UCSD-AML1 (cell line): ENCODE measurements around the gene TIAM1.

Experiments used
- DNase-seq: peaks from one replicate; lab custom pipeline; 2025; ENCODE audit not compliant: unreplicated experiment; lab: John Stamatoyannopoulos, UW

TIAM1 gene

DNA sequence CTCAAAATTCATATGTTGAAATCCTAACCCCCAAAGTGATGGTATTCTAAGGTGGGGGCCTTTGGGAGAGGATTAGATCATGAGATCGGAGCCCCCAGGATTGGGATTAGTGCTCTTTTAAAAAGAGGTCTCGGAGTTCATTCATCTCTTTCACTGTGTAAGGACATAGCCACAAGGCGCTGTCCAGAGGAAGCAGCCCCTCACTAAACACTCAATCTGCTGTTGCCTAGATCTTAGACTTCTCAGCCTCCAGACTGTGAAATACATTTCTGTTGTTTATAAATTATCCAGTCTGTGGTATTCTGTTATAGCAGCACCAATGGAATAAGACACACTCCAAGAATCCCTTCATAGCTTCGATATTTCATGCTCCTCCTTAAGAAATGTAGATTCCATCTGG lies 12.4 kb upstream of the TIAM1 start:
- no peak for DNase-seq

DNA sequence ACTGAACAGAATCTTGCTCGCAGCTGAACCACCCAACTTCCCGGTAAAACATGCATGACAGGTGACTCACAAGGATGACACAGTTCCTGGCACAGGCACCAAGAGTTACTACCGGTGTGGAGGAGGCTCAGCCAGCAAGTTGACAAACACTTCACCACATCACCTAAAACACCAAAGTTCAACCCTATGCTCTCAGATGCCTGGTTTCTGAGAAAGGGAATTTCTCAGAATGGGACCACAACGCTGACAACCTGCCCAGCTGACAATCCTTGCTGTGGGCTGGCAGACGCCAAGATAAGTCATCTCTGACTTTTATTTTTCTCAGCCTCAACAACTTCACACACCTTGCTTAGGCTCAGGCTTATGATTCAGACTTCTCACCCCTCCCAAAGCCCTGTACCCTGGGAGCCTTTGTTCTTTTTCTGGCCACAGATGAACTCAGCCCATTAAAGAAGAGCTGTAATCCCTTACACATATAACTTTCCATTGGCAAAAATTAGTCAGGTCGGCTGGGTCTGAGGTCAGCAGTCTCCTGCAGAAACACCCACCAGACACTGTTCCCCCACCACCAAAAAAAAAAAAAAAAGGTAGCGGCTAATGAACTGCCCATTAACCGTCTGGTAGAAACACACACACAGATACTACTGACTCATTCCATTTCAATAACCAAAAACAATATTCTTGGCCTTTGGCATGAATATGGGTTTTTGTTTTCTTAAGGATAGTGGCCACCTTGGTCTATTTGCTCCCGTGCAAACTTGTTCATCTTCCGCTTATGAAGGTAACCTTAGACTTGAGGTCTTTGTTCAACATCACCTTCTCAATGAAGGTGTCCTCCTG lies 10.8 kb upstream of the TIAM1 start:
- no peak for DNase-seq

DNA sequence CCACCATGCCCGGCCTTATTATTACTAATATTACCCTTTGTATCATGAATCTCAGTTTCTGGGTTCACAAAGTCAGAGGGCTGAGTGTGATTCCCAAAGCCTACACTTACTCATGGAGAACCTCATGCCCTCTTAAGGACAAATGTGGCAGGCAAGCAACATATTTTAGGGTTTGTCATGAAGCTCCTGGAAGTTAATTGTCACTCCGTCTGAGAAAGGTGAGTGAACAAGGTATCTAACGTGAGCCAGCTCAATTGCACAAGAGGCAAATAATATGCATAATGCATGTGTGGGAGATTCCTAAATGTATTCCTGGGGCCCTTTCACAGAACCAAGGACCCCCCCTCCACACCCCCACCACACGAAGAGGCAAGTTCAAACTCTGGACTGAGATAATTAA lies 10.1 kb upstream of the TIAM1 start:
- DNase-seq: no peak

DNA sequence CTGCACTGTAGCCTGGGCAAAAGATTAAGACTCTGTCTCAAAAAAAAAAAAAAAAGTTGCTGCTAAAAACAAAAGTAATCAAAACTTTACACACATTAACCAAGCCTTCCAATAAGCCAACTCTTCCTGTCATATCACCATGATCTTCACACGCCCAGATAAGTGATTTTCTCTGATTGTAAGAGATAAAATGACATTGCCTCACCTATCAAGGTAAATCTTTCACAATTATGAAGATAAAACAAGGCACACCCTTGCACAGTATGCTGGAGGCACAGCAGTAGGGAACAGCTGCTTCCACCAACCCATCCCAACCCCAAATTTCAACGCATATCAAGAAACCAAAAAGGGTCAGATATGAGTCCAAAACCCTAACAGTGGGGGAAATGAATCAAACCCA lies 8.8 kb upstream of the TIAM1 start:
- DNase-seq: no peak

DNA sequence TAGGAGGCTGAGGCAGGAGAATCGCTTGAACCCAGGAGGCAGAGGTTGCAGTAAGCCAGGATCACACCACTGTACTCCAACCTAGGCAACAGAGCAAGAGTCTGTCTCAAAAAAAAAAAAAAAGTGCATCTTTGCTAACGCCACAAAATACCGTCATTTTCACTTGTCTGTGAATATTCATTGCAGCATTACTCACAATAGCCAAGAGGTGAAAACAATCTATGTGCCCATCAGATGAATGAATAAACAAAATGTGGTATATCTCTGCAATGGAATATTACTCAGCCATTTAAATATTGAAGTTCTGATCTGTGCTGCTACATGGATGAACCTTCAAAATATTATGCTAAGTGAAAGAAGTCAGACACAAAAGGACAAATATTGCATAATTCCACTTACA lies 7.9 kb upstream of the TIAM1 start:
- DNase-seq: no peak

DNA sequence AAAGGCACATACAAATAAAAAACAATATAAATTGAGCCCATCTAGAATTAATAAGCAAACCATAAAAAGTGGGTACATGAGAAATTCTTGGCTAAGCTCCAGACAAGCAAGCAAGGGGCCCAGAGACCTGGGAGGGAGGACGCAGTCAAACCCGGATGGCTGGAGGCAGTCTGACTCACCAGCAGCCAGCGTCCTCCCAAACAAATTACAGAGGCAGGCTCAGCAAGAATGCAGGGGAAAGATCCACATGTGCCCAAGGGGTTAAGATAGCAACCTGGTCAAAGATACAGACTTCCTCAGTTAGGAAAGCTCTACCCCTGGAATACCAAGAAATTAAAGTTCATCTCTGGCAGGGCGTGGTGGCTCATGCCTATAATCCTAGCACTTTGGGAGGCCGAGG lies 7.4 kb upstream of the TIAM1 start:
- no peak for DNase-seq

DNA sequence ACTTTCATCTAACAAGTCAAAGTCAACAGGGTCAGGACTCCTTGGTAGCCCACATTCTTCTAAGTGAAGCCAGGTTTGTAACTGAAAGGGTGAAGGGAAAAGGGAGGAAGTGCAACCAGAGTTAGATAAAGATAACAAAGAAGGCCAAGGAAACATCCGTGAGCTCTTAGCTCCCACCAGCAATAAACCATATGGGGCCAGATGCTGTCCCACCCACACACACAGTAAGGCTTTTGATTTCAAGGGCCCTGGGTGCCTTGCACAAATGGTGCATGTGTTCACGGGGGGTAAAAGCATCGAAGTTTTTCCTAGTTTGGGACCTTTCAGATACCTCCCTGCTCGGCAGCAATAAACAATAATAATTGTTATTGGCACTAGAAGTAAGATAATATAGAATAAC lies 5.1 kb upstream of the TIAM1 start:
- DNase-seq: no peak

DNA sequence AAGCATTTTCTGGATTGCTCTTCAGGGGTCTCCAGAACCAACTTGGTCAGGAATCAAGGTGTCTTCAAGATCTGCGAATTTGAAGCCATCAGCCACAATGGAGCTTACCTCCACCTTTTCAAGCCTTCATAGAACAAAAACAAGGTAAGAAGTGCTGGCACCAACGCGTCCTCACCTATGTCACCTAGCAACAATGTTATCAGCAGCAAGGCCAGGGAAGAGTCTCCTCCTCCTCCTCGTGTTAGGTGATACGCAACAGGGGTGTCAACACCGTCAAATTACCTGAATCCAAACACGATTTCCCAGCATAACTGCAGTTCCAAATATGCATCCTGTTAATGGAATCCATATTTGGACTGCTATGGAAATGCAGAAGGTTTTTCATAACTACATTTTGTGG lies 4.1 kb upstream of the TIAM1 start:
- DNase-seq: no peak

DNA sequence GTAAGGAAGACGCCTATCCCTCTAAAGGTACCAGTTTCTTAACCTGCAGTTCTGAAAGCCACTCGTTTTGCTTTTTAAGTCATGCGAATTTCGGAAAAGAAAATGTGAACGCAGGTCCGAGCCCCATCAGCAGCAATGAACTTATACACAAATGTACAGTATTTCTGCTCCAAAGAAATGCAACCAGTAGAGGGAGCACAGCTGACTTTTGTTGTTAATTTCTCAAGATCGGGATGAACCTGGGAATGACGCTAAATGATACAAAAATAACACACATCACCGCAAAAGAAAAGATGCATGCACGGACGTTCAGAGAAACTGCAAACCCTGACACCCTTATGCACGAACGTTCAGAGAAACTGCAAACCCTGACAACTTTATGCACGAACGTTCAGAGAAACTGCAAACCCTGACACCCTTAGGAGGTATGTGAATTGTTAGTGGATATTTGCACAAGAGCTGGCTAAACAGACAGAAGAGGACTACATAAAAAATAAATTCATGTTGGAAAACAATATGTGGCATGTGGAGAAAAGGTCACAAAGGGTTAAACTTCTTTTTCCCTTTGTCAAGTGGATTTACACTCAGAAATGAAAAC lies 3.5 kb upstream of the TIAM1 start:
- DNase-seq: no peak

DNA sequence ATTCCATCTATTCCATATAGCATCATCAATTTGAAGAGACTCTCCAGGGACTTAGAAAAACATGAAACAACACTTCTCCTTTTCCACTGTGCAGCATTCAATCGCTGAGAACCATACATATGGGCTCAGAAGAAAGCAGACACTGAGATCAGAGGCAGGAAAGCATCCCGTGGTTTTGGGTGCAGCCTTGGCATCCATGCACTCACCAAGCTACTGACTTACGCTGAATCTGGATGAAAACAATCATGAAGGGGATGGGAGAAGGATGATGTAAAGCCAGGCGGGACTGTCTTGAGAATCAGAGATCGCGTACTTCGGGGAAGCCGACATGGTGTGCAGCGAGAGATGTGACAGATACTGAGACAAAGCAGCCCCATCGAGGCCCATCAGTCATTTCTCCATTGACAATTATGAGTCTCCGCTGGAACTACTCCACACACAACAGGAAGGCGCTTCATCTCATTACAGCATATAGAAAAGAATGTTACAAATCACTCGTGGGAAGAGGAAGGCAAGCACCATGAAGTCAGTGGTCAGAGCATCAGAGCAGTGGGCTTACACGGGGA lies 2.3 kb upstream of the TIAM1 start:
- DNase-seq: no peak

DNA sequence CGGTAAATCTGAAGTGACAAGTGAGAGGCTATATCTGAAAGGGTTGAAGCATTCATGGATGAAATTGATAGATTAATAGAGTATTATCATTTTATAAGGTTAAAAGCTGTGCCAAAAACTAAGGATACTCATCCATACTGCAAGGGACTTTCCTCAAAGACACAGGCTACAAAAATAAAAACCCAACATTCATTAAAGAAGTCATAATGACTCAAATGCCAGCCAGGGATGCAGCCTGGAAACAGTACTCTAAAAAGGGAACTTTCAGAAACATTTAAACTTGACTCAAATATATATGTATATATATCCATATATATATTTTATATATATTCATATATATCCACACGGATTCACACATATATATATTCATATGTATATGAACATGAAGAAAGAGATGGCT lies 1.1 kb upstream of the TIAM1 start:
- DNase-seq: no peak

DNA sequence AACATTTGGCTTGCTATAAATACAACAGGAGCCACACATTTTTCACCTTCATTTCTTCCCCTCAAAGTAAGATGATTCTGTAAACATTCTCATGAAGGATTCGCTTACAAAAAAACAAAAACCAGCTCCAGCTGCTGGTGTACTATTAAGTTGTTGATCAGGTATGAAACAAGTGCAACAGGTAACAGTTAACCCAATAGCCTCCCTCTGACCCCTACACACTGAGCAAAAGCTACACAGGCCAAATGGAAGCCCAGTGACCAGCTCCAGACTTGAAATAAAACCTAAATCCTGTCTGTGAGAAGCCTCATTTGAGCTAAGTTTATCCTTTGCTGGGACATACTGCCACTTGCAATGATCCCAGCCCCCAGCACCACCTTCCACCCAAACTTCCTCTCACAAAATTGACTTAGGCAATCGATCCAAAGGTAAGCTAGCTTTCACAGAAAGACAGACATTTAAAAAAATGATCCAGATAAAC lies 991 bp downstream of the TIAM1 start:
- DNase-seq: no peak

DNA sequence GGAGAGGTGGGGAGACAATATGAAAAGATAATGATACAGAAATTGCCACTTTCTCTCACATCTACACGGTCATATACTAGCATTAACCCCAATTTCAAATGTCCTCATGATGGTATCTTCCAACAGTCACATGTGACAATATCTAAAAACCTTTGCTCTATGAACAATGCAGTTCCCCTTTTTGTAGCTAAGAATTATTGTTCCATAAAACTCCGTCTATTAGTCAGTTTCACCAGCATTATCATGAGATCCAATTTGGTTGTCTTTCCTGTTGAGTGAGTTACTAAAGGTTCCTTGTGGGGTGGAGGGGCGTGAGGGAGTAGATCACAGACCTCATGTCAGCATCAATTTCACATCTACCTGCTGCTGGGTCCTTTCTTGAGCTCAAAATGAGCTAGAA lies 1.7 kb downstream of the TIAM1 start:
- DNase-seq: no peak

DNA sequence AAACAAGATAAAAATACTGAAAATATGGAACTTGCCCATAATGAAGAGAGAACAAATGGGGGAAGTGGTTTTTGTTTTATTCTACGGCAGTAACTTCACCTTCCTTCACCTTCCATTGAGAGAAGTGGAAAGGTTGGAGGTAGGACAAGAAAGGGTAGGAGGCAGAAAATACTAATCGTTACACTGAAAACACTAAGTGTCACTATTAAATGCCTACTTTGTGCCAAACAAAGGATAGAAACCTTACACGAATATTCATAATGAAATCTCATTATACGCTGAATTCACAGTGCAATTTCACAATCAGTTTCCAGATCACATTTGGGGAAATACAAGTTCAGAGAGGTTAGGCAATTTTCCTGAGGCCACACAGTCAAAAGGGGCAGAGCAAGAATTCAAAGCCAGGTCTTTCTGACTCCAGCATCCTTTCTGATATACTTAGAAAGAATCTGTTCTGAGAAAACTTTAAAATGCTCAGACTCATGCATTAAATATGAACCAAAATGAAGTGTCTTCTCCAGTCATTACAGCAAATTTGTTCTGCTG lies 3.0 kb downstream of the TIAM1 start:
- no peak for DNase-seq

DNA sequence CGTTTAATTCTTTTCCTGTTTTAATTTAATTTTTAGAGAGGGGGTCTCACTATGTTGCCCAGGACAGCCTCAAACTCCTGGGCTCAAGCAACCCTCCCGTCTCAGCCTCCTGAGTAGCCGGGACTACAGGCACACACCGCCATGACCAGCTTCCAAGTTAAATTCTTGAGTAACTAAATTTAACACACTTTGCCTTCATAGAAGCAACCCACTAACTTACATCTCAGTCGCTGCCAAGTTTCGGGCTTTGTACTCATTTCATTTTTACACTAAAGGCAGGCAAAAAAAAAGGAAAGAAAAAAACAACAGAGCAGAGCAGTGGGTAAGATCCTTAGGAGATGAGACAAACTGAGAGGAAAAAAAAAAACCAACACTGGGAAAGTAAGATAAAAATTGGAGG lies 3.5 kb downstream of the TIAM1 start:
- no peak for DNase-seq

DNA sequence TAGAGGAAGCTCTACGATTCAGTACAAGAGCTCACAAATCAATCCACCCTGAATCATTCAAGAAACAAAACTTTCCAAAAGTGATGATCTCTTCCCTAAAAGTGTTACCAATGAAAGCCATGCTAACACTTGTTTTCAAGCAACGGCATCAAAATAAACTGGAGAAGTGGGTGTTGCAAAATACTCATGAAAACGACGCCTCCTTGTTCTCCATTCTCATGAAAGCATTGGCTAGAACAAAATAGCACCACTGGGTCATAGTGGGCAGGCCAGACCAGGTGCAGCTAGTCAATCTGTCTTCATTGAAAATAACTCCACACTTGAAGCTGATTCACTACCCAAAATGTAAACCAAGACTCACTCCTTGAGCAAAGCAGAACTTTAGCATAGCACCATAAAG lies 4.3 kb downstream of the TIAM1 start:
- DNase-seq: no peak

DNA sequence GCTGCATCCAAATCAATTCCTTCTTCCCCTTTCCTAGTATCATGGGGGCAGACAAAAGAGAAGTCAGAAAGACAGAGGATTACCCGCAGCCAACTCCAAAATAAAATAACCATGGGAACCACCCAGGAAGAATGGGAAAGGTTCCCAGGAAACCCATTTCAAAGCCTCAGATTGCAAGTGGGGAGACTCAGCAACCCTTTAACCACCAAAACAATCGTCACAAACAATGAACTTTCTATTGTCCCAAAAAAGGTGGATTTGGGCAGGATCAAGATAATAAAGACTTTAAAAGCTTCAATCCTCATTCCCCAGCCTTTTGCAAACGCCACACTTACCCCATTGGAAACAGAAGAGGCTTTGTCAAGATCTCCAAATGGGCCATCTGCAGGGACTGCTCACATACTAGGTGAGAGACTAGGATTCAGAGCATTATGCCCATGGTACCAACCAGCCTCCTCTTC lies 5.1 kb downstream of the TIAM1 start:
- DNase-seq: no peak

DNA sequence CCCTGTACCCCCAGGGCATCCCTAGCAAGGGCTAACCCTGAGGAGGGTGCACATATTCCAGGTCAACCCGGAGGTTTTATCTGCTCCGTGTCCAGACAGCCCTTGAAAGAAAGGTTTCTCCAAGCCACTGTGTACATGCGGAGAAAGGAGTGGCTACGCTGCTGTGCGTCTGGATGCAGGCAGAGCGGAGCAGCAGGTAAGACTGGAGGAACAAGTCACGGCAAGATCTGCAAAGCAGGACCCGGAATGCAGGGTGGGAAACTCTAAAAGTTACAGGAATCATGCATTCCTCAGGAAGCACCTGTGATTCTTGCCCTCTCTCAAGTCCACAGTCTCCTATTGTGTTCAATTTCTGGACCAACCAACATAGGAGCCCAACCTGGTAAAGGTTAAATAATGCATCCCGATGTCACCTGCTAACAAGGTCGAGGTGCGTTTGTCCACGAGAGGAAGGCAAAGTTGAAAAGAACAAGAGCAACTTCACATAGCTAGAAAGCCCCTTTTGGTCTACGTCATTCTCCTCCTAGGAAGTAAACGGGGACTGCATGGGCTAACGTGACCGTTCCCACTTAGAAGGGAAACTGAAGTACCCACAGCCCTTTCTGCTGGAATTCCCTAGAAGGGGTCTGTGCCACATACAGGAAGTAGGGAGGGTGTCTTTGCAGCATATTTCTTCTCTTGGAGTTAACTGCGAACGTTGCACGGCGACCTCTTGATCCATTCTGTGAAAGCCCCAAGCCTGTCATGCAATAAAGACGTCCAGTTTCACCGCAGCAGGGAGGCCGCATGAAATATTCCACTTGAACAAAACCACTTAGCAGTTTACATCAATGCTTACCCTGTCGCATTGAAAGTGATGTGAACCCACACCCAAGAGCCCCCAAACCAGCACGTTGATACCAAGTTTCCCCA lies 5.8 kb downstream of the TIAM1 start:
- no peak for DNase-seq

DNA sequence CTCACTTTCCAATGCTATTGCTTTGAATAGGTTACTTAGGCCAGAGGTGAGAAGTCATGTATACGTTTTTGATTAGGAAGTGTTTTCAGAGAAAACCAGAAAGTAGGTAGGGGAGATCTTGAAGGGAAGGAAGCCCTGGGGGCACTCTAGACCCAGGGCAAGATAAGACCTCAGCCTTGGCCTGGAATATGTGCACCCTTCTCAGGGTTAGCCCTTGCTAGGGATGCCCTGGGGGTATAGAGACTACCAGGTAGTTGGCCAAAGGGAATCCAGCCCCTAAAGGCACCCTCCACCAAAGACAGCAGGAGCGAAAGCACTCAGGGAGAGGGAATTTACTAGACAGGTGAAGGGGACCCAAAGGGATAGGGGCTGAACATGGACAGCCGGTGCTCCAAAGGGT lies 7.0 kb downstream of the TIAM1 start:
- no peak for DNase-seq

DNA sequence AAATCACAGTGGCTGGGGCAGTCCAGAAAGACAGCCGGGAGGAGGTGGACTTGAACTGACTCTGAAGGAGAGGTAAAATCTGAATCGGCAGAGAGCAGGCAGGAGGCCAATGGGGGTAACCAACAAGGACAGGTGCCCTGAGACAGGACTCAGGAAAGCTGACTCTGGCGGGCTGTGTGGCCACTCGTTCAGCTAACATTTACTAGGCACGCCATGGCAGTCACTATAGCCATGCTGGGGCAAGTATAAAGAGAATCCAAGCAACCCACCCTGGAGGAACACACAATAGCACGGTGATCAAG lies 7.4 kb downstream of the TIAM1 start:
- DNase-seq: no peak
